GM18951 (cell line): ENCODE data around the gene JPT2.

Experiments used
- POLR2A ChIP-seq: IDR thresholded peaks from 4 replicates; pipeline ENCODE4 v1.6.1; 2011; ENCODE audit warnings: mild to moderate bottlenecking; ENCODE audit not compliant: insufficient read length, insufficient read depth; ENCODE audit errors: extremely low read depth
- in situ Hi-C: fragments of 300-500 bp; cut with MboI; formaldehyde crosslinking; loops from one replicate; pipeline ENCODE4 v1.12.0; 2022; ENCODE audit warnings: low sequenced_read_pairs, mixed read lengths, inconsistent platforms; ENCODE audit not compliant: unreplicated experiment

JPT2 gene

GRCh38 chr16:1641261-1641660 lies 36.8 kb upstream of the JPT2 start:
- no peak for TF ChIP-seq POLR2A
- in situ Hi-C loops: no loop called here

DNA sequence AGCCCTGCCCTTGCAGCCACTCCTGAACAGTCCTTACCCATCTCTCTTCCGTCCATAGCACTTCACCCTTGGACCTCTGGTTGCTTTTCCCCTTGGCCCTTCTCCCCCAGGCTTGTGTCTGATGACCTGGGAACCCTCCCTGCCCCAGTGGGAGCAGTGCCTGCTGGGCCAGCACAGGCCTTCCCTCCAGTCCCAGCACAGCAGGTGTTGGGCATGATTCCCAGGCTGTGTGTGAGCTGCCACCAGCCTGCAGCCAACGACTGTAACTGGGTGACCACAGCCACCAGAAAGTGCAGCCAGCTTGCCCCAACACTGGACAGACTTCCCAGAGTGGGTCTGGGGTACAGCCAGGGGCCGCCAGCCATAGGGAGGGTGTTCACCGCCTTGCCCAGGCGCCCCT lies 35.9 kb upstream of the JPT2 start:
- TF ChIP-seq POLR2A: no peak
- in situ Hi-C loops: no loop called here

- in situ Hi-C loops: no loop called here
- TF ChIP-seq POLR2A: no peak
These were observed 35.3 kb upstream of the JPT2 start for GRCh38 chr16:1642753-1643152.

DNA sequence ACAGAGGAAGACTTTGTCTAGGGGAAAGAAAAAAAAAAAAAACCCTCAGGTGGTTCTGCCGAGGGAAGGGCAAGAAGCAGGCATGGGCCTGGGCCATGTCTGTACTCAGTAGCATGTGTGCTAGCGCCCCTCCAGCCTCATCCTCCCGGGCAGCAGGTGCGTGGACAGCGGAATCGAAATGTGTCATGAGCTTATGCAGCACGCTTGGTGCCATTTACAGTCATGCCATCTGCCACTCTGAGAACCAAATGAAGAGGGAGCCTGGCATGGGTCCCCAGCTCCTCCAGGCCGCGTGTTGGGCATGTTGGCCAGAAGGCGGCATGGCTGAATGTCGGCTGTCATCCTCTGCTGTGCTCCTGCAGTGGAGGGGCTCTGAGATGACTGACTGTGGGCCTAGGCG lies 34.6 kb upstream of the JPT2 start:
- in situ Hi-C loops: no loop called here
- no peak for TF ChIP-seq POLR2A

DNA sequence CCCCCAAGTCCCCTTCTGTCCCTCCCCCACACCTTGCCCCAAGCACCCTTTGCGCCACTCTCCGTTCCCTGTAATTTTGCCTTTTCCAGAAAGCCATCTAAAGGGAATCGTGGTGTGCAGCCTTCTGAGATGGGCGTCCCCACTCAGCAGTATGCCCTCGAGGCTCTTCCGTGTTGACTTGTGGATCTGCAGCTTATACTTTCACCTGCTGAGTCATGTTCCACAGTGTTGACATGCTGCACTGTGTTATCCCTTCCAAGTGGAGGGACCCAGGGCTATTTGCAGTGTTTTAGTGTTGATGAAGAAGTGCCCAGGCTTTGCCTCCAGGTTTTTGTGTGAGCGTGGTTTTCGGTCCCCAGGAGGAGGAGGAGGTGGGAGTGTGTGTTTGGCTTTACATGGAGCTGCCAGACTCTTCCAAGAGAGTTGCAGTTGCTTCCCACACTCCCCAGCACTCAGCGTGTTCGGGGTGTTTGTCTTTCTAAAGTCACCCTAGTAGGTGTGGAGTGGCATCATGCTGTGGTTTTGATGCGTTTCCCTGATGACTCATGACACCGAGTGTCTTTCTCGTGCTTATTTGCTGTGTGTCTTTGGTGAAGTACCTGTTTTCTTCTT lies 32.1 kb upstream of the JPT2 start:
- no peak for TF ChIP-seq POLR2A
- in situ Hi-C loops: no loop called here

- in situ Hi-C loops: no loop called here
These were observed 30.2 kb upstream of the JPT2 start for GRCh38 chr16:1647856-1648255.

DNA sequence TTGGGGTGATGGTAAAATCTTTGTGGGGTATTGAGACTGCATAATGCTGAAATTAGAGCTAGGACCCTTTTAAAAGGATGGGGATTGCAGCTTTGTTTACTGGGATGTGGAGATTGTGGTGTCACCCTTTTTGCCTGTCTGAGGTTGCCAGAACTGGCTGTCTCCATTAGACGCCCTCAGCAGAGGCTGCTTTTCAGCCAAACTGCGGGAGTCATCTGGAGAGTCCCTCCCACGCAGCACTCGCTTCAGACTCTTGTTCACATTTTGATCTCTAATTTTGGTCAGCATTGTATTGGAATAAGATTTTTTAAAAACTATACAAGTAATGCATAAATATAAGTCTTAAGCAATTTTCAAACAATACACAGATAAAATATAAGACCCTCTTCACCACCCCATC lies 27.9 kb upstream of the JPT2 start:
- TF ChIP-seq POLR2A: no peak
- in situ Hi-C loops: no loop called here

More at GRCh38 chr16:1647856-1648255, 30.2 kb upstream of the JPT2 start:
- TF ChIP-seq POLR2A: no peak

DNA sequence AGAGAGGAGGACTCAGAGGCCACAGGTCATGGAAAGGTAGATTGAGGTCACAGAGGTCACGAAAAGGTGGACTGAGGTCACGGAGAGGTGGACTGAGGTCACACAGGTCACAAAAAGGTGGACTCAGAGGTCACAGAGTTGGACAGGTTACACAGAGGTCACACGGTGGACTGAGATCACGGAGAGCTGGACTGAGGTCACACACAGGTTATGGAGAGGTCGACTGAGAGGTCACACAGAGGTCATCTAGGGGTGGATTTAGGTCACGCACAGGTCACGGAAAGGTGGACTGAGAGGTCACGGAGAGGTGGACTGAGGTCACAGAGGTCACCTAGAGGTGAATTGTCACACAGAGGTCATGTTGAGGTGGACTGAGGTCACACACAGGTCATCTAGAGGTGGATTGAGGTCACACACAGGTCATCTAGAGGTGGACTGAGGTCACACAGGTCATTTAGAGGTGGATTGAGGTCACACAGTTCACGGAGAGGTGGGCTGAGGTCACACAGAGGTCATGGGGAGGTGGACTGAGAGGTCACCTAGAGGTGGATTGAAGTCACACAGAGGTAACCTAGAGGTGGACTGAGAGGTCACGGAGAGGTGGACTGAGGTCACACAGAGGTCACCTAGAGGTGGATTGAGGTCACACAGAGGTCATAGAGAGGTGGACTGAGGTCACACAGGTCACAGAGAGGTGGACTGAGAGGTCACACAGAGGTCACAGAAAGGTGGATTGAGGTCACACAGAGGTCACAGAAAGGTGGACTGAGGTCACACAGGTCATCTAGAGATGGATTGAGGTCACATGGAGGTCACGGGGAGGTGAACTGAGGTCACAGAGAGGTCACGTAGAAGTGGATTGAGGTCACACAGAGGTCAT lies 26.7 kb upstream of the JPT2 start:
- in situ Hi-C loops: no loop called here
- no peak for TF ChIP-seq POLR2A

- in situ Hi-C loops: no loop called here
These were observed 26.1 kb upstream of the JPT2 start for GRCh38 chr16:1651974-1652312.

DNA sequence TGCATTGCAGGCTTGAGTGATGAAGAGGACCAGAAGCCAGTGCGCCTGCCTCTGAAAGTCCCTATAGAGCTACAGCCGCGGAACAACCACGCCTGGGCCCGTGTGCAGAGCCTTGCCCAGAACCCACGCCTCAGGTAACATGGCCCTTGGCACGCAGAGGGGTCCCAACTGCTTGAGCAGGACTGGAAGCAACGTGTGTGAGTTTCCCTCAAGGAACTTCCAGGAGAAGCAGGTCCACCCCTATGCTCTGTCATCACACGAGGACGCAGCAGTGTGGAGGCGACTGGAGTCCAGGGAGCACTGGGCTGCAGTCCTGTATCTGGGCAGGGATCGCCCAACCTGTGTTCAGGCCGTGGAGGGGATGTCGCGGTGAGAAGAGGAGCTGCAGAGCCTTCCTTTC lies 25.1 kb upstream of the JPT2 start:
- in situ Hi-C loops: no loop called here
- no peak for TF ChIP-seq POLR2A

More at GRCh38 chr16:1651974-1652312, 26.1 kb upstream of the JPT2 start:
- TF ChIP-seq POLR2A: no peak

DNA sequence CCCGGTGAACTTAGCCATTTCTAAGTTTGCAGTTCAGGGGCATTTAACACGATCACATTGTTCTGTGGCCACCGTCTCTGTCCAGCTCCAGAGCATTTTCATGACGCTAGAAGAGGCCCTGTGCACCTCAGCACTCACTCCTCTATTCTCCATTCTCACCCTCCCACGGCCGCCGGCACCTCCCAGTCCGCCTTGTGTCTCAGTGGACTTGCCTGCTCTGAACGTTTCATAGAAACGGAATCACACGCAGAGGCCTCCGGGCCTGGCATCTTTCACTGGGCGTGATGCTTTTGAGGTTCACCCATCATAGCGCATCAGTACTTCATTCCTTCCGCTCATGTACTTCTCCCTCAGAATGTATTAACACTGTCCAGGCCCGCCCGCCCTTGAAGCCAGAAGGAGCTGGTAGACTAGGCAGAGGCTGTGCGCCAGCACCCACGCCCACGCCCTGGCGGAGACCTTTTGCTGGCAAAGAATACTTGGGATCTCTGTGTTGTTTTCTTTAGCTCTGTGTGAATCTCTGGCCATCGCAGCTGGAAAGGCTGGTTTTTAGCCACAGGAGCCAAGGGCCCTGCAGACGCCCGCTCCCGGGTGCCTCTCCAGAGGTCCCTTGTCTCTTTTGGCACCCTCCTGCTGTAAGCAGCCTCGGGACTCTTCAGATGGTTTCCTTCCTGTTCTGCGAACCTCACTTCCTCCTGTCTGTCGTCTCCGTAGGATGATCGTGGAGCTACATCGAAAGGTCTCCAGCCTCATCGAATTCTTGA lies 23.4 kb upstream of the JPT2 start:
- in situ Hi-C loops: no loop called here
- TF ChIP-seq POLR2A: no peak

DNA sequence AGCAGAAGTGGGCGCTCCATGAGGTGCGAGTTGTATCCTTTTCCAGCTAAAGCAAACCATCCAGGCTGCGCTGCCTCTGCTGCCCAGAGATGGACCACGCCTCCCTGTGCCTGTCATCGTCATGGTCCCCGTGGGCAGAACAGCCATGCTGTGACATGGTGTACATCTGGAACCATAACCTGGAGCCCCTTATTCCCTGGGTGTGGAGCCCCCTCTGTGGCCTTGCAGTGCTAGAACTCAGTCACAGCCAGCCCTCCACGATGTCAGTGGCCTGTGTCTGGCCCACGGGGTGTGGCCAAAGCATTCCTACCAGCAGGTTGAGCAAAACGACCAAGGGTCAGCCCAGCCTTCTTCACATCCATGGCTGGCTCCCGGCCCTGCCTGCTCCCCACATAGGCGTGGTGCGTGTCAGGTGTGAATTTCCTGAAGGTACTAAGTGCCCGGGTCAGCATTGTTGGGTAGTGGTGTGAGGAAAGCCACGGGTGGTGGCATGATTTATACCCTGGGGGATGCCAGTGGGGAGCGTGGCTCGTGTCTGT lies 22.7 kb upstream of the JPT2 start:
- no peak for TF ChIP-seq POLR2A
- in situ Hi-C loops: no loop called here

DNA sequence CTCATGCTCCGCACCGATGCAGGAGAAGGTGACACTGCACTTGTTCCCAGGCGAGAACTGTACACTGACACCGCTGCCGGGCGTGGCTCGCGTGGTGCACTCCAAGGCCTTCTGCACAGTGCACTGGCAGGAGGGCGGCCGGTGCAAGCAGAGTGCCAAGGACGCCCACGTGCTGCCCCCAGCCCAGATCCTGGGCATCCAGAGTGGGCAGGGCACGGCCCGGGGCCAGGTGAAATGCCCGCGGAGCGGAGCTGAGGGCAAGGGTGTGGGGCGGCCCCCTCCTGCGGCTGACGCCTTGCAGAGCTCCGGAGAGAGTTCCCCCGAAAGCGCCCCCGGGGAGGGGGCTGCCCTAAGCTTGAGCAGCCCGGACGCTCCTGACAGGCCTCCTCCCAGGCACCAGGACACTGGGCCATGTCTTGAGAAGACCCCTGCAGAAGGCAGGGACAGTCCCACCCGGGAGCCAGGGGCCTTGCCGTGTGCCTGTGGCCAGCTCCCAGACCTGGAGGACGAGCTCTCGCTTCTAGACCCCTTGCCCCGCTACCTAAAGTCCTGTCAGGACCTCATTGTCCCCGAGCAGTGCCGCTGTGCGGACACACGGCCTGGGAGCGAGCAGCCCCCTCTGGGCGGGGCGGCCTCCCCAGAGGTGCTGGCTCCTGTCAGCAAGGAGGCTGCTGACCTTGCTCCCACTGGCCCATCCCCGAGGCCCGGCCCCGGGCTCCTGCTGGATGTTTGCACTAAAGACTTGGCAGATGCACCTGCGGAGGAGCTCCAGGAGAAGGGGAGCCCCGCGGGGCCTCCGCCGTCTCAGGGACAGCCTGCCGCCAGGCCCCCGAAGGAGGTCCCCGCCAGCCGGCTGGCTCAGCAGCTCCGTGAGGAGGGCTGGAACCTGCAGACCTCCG lies 21.9 kb upstream of the JPT2 start:
- in situ Hi-C loops: no loop called here
- TF ChIP-seq POLR2A: no peak
